NCI-H446 treated with DMSO at 0.1 percent for 48 hours (cell line): ENCODE results near the gene ZDHHC7.

Experiments
- DNase-seq: peaks from one replicate; lab custom pipeline; 2025; lab: John Stamatoyannopoulos, UW

Gene ZDHHC7

DNA sequence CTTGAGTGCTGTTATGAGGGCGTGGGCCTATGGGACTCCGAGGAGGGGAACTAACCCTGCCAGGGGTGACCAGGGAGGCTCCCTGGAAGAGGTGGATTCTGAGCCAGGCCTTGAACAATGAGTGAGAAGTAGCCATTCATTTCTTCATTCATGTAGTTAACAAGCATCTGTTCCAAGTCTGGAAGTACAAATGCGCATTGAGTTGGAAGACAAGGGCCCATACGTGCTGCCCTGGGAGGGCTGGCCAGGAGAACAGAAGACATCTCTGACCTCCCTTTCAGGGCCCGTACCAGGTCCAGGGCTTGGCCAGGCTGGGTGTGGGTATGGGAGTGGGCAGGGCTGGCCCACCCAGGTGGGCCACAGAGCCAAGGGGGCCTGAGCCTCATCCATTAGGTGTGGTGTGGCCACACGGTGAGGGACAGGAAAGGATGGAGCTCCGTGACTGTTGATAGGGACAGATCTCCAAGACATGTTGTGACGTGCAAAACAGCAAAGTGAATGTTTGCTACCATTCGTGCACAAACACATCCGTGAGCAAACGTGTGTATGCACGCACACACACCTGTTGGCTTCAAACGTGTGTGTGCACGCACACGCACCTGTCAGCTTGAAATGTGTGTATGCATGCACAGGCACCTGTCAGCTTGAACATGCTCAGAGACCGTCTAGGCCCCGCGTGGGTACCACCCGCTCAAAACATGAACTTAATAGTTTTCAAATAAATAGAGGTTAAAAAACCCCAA lies 46.8 kb downstream of the ZDHHC7 start:
- no peak for DNase-seq

GRCh38 chr16:84963066-84963465 lies 48.3 kb downstream of the ZDHHC7 start:
- DNase-seq: no peak

DNA sequence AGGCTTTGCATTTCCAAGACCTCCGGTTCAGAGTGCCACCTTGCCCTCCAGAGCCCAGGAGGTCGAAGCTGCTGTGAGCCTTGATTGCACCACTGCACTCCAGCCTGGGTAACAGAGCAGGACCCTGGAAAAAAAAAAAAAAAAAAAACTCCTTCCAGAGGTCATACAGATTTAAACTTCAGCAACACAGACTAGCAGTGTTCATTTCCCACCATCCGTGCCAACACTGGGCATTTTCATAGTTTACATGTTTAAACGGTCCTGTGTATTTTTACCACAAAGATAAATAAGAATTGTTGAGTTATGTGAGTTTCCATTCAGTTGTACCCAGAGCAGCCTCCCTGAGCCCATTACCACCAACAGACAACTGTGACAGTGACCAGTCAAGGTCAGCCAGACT lies 50.4 kb downstream of the ZDHHC7 start:
- DNase-seq: no peak

- DNase-seq: no peak
Measured at GRCh38 chr16:84959784-84960417, 51.4 kb downstream of the ZDHHC7 start.

DNA sequence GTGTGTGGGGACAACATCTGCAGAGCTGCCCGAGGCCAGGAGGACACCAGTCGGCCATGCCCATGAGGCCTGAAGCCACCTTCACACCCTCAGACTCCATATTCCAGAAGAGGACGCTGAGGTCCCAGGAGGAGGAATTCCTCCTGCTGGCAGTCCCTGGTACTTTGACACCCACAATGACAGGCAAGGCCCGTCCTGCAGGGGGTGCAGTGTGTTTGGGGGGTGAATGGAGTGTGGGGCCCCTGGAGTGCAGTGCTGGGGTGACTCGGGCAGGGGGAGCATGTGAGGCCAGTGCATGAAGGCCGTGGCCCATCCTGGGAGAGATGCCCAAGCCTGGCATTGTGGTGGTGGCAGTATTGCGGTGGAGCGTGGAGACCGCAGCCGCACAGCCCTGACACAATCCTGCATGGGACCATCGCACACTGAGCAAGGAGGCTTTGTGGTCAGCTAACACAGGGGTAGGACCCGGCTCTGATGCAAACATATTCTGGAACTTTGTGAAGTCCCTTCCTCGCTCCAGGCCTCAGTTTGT lies 52.2 kb downstream of the ZDHHC7 start:
- DNase-seq: no peak

- no peak for DNase-seq
Measured at GRCh38 chr16:84957792-84958191, 53.5 kb downstream of the ZDHHC7 start.

DNA sequence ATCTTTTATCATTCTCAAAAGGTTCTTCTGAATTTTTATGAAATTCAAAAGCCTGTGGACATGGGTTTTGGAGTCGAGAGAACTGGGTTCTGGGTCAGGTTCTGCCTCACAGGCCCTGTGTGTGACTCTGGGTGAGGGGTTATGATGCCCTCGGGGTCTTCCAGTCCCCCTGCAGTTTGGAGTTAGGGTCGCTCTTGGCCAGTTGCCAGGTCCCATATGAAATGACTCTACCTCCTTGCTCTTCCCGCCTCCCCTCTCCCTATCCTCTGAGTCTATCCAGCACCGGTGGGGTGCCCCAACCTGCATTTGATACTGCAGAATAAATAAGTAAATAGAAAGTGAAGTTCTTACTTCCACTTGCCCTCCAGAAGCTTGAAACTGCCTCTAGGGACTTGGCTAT lies 54.1 kb downstream of the ZDHHC7 start:
- no peak for DNase-seq

DNA sequence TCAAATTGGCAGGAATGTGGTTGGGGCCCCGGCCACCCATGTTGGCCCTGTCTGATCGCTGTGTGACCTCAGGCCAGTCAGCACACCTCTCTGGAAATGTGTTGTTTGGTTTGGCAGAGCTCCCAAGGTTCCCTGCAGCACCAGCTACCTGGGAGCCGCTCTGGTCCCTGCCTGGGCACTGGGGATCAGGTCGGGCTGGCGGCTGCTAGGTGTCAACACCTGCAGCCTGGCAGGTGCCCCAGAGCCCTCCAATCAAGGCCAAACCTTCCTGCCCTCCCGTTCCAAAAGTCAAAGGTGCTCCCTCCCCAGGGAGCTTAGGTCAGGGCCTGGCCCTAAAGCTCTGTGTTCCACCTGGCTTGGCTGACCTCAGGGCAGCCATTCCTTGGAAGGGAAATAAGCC lies 55.9 kb downstream of the ZDHHC7 start:
- no peak for DNase-seq

- DNase-seq: no peak
Measured at GRCh38 chr16:84953190-84953746, 58.1 kb downstream of the ZDHHC7 start.

DNA sequence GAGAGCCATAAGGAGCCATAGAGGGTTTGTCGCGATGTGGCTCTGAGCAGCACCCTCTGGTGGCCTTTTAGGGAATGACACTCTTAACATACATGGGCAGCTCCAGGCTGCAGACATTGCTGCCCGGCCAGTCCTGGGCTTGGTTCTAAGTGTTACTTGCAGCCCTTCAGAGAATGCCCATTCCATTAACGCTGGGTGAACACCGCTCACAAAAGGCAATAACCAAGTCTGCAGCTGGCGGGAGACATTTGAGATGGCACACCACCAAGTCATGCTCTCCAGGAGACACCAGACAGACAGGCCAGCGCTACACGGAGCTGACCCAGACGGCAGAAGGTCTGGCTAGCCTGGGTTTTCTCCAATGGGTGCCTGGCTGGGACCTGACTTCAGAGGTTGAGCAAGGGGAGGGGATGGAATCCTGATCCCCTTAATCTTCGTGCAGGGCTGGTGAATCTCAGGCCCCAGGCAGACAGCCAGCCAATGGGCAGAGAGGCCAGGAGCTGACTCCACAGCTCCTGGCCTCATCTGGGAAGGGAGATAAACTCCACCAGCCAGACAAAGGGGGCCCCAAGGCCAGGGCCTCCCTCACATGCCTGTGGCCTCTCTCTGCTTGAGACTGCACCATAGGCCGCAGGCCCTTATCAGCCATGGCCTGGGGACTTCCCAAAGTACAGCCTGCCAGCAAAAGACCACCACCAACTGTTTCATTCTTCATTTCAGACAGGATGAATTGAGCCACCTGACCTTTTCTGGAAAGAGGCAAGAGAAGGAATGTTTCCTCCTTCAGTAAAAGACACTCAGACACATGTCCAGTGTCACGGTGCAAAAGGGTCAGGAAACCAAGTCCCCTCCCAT lies 58.8 kb downstream of the ZDHHC7 start:
- peak; percentile 20 for DNase-seq

GRCh38 chr16:84950906-84951305 lies 60.4 kb downstream of the ZDHHC7 start:
- DNase-seq: no peak

- DNase-seq: no peak
Measured at GRCh38 chr16:84949772-84950436, 61.4 kb downstream of the ZDHHC7 start.

DNA sequence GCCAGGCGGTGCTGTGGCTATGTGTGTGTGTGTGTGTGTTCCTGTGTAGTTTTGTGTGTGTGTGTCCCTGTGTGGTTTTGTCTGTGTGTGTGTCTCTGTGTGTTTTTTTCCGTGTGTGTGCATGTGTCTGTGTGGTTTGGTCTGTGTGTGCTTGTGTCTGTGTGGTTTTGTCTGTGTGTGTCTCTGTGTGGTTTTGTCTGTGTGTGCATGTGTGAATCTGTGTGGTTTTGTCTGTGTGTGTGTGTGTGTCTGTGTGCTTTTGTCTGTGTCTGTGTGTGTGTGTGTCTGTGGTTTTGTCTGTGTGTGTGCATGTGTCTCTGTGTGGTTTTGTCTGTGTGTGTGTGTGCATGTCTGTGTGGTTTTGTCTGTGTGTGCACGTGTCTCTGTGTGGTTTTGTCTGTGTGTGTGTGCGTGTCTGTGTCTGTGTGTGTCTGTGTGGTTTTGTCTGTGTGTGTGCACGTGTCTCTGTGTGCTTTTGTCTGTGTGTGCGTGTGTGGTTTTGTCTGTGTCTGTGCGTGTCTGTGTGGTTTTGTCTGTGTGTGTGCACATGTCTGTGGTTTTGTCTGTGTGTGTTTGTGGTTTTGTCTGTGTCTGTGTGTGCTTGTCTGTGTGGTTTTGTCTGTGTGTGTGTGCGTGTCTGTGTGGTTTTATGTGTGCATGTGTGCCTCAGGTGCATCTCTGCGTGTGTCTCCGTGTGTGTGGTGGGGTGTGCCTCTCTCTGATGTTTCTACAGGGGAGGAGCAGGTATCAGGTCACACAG lies 62.3 kb downstream of the ZDHHC7 start:
- DNase-seq: no peak

GRCh38 chr16:84947996-84948850 lies 63.1 kb downstream of the ZDHHC7 start:
- DNase-seq: no peak

- no peak for DNase-seq
Measured at GRCh38 chr16:84947022-84947421, 64.3 kb downstream of the ZDHHC7 start.

- no peak for DNase-seq
Measured at GRCh38 chr16:84943620-84944019, 67.7 kb downstream of the ZDHHC7 start.

- no peak for DNase-seq
Measured at GRCh38 chr16:84942786-84943185, 68.5 kb downstream of the ZDHHC7 start.

DNA sequence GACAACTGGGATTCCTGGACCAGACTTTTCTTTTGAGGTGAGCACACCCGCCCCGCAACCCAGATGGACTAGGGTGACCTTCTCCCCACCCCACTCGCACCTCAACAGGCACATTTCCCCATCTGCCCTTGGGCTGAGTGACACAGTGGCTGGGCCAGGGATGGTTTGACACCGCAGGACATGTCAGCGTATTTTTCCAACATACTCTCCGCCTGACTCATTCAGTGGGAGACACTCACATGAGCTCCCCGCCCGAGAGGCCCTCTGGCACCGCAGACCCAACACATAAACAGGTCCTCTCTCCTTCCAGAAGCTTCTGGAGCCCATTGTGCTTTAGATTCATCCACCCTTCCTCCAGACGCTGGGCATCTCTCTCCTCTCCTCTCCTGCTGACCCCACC lies 69.4 kb downstream of the ZDHHC7 start:
- DNase-seq: no peak

DNA sequence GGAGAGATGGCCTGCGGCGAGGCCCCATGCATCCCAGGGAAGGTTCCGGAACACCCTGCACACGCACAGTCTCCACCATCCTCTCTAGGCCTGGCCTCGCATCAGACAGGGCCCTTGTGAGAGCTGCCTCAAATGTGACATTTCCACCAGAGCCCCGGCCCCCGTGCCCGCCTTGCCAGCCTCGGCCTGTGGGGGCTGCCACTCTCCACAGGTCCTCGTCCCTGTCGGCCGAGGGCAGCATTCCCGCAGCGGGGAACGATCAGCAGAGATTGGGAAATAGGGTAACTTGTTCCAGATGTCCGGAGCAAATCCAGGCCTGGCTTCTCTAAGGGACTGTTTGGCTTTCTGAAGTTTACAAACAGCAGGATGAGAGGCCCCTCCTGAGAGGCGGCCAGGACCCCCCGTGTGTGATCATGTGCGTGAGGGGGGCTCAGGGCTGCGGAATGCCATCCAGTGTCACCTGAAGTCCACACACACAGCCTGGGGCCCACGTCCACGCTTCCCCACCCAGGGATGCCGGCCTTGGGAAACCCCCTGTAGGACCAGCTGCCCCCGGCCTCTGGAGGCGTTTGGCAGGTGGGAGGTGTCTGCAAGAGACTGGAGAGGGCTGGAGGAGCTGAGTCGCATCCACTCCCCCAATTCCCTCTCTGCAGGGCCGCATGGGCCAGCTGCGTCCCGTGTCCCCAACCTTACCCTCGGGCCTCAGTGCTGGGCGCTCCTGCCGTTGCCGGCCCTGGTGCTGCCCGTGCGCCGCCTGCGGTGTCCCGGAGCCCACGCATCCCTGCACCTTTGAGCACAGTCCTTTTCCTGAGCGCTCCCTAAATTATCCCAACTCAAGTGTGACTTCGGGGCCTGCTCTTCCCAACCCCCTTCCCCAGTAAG lies 70.4 kb downstream of the ZDHHC7 start:
- DNase-seq: no peak
